Stimulated activated CD4-positive, alpha-beta T cell treated with anti-CD3 and anti-CD28 coated beads, Interleukin-1b, Interleukin-23, amount 100 ng/mL, for 1 hour (primary cell): ENCODE data around the gene PRKG1.

ENCODE experiments used
- DNase-seq, 2 donors: peaks; one replicate each; pipeline ENCODE4 v3.0.0-alpha.2; 2020; ENCODE audit warnings: low read depth in 2 of 2

Gene PRKG1

GRCh38 chr10:52059089-52059488 lies 984.8 kb downstream of the PRKG1 start:
- DNase-seq = no peak

- DNase-seq = no peak
Observed at GRCh38 chr10:52063159-52063558, 988.9 kb downstream of the PRKG1 start.

- no peak for DNase-seq
Observed at GRCh38 chr10:52064084-52064845, 990.0 kb downstream of the PRKG1 start.

- DNase-seq = no peak
Observed at GRCh38 chr10:52066383-52066782, 992.1 kb downstream of the PRKG1 start.

- DNase-seq = no peak
Observed at GRCh38 chr10:52068485-52068884, 994.2 kb downstream of the PRKG1 start.

- no peak for DNase-seq
Observed at GRCh38 chr10:52071814-52072213, 997.5 kb downstream of the PRKG1 start.

GRCh38 chr10:52074505-52075026 lies 1000.3 kb downstream of the PRKG1 start:
- no peak for DNase-seq

- DNase-seq = no peak
Observed at GRCh38 chr10:52077814-52078213, 1003.5 kb downstream of the PRKG1 start.

GRCh38 chr10:52078397-52078937 lies 1004.2 kb downstream of the PRKG1 start:
- no peak for DNase-seq

GRCh38 chr10:52082307-52082706 lies 1008.0 kb downstream of the PRKG1 start:
- no peak for DNase-seq

- DNase-seq = no peak
Observed at GRCh38 chr10:52083422-52083821, 1009.1 kb downstream of the PRKG1 start.

- no peak for DNase-seq
Observed at GRCh38 chr10:52092390-52092789, 1018.1 kb downstream of the PRKG1 start.

GRCh38 chr10:52098130-52098529 lies 1023.8 kb downstream of the PRKG1 start:
- no peak for DNase-seq

- DNase-seq = no peak
Observed at GRCh38 chr10:52099026-52099600, 1024.8 kb downstream of the PRKG1 start.

- DNase-seq = no peak
Observed at GRCh38 chr10:52100011-52100547, 1025.8 kb downstream of the PRKG1 start.

- no peak for DNase-seq
Observed at GRCh38 chr10:52105301-52105700, 1031.0 kb downstream of the PRKG1 start.

- DNase-seq = no peak
Observed at GRCh38 chr10:52106011-52106410, 1031.7 kb downstream of the PRKG1 start.

GRCh38 chr10:52106899-52107298 lies 1032.6 kb downstream of the PRKG1 start:
- no peak for DNase-seq

- no peak for DNase-seq
Observed at GRCh38 chr10:52108236-52108635, 1033.9 kb downstream of the PRKG1 start.

GRCh38 chr10:52110576-52110975 lies 1036.3 kb downstream of the PRKG1 start:
- DNase-seq = no peak

- no peak for DNase-seq
Observed at GRCh38 chr10:52111101-52111891, 1037.0 kb downstream of the PRKG1 start.

GRCh38 chr10:52115823-52116222 lies 1041.5 kb downstream of the PRKG1 start:
- DNase-seq = no peak
